H1 (cell line): ENCODE results near the gene LRCH1.

ENCODE experiments used
- EP300 ChIP-seq, 2 experiments: IDR thresholded peaks; 1 replicate in 1 of 2; 2 replicates in 1 of 2; pipeline ENCODE4 v1.6.1; 2011 to 2012; ENCODE audit warnings: low read depth in 2 of 2, low read length in 2 of 2, mild to moderate bottlenecking in 2 of 2, borderline replicate concordance in 1 of 2, inconsistent platforms in 1 of 2, moderate library complexity in 1 of 2
- TAF7 ChIP-seq: optimal IDR thresholded peaks from 2 replicates; pipeline ENCODE3; 2011; ENCODE audit warnings: low read depth, mild to moderate bottlenecking, inconsistent platforms, low read length, moderate library complexity, borderline replicate concordance
- TF ChIP-seq, protein P1 (sequence below), 3 experiments: IDR thresholded peaks; 1 replicate in 2 of 3; 2 replicates in 1 of 3; pipeline versions ENCODE4 v1.5.1 to v1.6.1; 2011; ENCODE audit warnings: low read length in 3 of 3, mild to moderate bottlenecking in 3 of 3, inconsistent platforms in 2 of 3, low read depth in 1 of 3, moderate library complexity in 1 of 3; ENCODE audit not compliant: insufficient read depth in 1 of 3; ENCODE audit errors: control extremely low read depth in 1 of 3
- TF ChIP-seq, protein P2 (sequence below): IDR thresholded peaks from 2 replicates; pipeline ENCODE4 v1.6.1; 2012; ENCODE audit warnings: low read length, inconsistent platforms
- TF ChIP-seq, protein P3 (sequence below): IDR thresholded peaks from 2 replicates; pipeline ENCODE4 v1.6.1; 2012; ENCODE audit warnings: inconsistent platforms

DNA sequence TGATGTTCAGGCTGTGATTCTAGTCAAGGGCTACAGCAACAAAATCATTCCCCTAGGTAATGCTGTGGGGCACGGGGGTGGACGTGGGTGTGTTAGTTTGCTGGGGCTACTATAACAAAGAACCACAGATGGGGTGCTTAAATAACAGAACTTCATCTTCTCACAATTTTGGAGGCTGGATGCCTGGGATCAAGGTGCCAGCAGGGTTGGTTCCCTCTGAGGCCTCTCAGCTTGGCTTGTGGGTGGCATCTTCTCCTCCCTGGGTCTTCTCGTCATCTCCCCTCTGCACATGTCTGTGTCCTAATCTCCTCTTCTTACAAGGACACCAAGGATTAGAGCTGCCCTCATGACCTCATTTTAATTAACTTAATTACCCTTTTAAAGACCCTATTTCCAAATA, 129.0 kb downstream of the LRCH1 start:
- TF ChIP-seq TAF7 = no peak
- TF ChIP-seq EP300 (IDR thresholded peaks at IDR 0.05; ENCODE audit: borderline replicate concordance in 1 of 2, low read depth in 2 of 2, low read length in 2 of 2) = no peak
- TF ChIP-seq, protein P1, sequence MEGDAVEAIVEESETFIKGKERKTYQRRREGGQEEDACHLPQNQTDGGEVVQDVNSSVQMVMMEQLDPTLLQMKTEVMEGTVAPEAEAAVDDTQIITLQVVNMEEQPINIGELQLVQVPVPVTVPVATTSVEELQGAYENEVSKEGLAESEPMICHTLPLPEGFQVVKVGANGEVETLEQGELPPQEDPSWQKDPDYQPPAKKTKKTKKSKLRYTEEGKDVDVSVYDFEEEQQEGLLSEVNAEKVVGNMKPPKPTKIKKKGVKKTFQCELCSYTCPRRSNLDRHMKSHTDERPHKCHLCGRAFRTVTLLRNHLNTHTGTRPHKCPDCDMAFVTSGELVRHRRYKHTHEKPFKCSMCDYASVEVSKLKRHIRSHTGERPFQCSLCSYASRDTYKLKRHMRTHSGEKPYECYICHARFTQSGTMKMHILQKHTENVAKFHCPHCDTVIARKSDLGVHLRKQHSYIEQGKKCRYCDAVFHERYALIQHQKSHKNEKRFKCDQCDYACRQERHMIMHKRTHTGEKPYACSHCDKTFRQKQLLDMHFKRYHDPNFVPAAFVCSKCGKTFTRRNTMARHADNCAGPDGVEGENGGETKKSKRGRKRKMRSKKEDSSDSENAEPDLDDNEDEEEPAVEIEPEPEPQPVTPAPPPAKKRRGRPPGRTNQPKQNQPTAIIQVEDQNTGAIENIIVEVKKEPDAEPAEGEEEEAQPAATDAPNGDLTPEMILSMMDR (IDR thresholded peaks at IDR 0.05; ENCODE audit: control extremely low read depth in 1 of 3, insufficient read depth in 1 of 3, low read depth in 1 of 3, low read length in 3 of 3) = no peak
- TF ChIP-seq, protein P2, sequence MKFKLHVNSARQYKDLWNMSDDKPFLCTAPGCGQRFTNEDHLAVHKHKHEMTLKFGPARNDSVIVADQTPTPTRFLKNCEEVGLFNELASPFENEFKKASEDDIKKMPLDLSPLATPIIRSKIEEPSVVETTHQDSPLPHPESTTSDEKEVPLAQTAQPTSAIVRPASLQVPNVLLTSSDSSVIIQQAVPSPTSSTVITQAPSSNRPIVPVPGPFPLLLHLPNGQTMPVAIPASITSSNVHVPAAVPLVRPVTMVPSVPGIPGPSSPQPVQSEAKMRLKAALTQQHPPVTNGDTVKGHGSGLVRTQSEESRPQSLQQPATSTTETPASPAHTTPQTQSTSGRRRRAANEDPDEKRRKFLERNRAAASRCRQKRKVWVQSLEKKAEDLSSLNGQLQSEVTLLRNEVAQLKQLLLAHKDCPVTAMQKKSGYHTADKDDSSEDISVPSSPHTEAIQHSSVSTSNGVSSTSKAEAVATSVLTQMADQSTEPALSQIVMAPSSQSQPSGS = no peak
- TF ChIP-seq, protein P3, sequence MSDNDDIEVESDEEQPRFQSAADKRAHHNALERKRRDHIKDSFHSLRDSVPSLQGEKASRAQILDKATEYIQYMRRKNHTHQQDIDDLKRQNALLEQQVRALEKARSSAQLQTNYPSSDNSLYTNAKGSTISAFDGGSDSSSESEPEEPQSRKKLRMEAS = no peak
